SKM-1 treated with dmso at 0.1 percent for 144 hours (cell line): ENCODE measurements around the gene DCAKD.

Source experiments
- DNase-seq: peaks from one replicate; lab custom pipeline; 2025; ENCODE audit not compliant: unreplicated experiment; lab: John Stamatoyannopoulos, UW

DCAKD gene

GRCh38 chr17:45005700-45006099 lies 45.7 kb downstream of the DCAKD start:
- DNase-seq = no peak

- no peak for DNase-seq
Observed at GRCh38 chr17:45004388-45004787, 47.0 kb downstream of the DCAKD start.

GRCh38 chr17:45003877-45004276 lies 47.6 kb downstream of the DCAKD start:
- DNase-seq = no peak

GRCh38 chr17:45001310-45001709 lies 50.1 kb downstream of the DCAKD start:
- DNase-seq = no peak

GRCh38 chr17:44999433-44999832 lies 52.0 kb downstream of the DCAKD start:
- no peak for DNase-seq

- no peak for DNase-seq
Observed at GRCh38 chr17:44998646-44999045, 52.8 kb downstream of the DCAKD start.

- DNase-seq = no peak
Observed at GRCh38 chr17:44997733-44998520, 53.5 kb downstream of the DCAKD start.

- no peak for DNase-seq
Observed at GRCh38 chr17:44996304-44996703, 55.1 kb downstream of the DCAKD start.

GRCh38 chr17:44995436-44996001 lies 55.9 kb downstream of the DCAKD start:
- no peak for DNase-seq

GRCh38 chr17:44992242-44992939 lies 59.0 kb downstream of the DCAKD start:
- DNase-seq = no peak

GRCh38 chr17:44990994-44991393 lies 60.4 kb downstream of the DCAKD start:
- no peak for DNase-seq

- no peak for DNase-seq
Observed at GRCh38 chr17:44989552-44990138, 61.8 kb downstream of the DCAKD start.

- no peak for DNase-seq
Observed at GRCh38 chr17:44988044-44988942, 63.1 kb downstream of the DCAKD start.

GRCh38 chr17:44983563-44983962 lies 67.9 kb downstream of the DCAKD start:
- no peak for DNase-seq

GRCh38 chr17:44982113-44982702 lies 69.2 kb downstream of the DCAKD start:
- DNase-seq = no peak

GRCh38 chr17:44981221-44981968 lies 70.0 kb downstream of the DCAKD start:
- no peak for DNase-seq

- no peak for DNase-seq
Observed at GRCh38 chr17:44979426-44979995, 71.9 kb downstream of the DCAKD start.

GRCh38 chr17:44978807-44979206 lies 72.6 kb downstream of the DCAKD start:
- DNase-seq = no peak

- no peak for DNase-seq
Observed at GRCh38 chr17:44977814-44978550, 73.5 kb downstream of the DCAKD start.
